ENCODE measurements around the gene ITGAE.
"Not testable (repeated sequence)": the region's sequence is repeated elsewhere in the genome, so short reads cannot be mapped to it uniquely, and the experiment has no call there.

The ITGAE gene, protein sequence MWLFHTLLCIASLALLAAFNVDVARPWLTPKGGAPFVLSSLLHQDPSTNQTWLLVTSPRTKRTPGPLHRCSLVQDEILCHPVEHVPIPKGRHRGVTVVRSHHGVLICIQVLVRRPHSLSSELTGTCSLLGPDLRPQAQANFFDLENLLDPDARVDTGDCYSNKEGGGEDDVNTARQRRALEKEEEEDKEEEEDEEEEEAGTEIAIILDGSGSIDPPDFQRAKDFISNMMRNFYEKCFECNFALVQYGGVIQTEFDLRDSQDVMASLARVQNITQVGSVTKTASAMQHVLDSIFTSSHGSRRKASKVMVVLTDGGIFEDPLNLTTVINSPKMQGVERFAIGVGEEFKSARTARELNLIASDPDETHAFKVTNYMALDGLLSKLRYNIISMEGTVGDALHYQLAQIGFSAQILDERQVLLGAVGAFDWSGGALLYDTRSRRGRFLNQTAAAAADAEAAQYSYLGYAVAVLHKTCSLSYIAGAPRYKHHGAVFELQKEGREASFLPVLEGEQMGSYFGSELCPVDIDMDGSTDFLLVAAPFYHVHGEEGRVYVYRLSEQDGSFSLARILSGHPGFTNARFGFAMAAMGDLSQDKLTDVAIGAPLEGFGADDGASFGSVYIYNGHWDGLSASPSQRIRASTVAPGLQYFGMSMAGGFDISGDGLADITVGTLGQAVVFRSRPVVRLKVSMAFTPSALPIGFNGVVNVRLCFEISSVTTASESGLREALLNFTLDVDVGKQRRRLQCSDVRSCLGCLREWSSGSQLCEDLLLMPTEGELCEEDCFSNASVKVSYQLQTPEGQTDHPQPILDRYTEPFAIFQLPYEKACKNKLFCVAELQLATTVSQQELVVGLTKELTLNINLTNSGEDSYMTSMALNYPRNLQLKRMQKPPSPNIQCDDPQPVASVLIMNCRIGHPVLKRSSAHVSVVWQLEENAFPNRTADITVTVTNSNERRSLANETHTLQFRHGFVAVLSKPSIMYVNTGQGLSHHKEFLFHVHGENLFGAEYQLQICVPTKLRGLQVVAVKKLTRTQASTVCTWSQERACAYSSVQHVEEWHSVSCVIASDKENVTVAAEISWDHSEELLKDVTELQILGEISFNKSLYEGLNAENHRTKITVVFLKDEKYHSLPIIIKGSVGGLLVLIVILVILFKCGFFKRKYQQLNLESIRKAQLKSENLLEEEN

DNA sequence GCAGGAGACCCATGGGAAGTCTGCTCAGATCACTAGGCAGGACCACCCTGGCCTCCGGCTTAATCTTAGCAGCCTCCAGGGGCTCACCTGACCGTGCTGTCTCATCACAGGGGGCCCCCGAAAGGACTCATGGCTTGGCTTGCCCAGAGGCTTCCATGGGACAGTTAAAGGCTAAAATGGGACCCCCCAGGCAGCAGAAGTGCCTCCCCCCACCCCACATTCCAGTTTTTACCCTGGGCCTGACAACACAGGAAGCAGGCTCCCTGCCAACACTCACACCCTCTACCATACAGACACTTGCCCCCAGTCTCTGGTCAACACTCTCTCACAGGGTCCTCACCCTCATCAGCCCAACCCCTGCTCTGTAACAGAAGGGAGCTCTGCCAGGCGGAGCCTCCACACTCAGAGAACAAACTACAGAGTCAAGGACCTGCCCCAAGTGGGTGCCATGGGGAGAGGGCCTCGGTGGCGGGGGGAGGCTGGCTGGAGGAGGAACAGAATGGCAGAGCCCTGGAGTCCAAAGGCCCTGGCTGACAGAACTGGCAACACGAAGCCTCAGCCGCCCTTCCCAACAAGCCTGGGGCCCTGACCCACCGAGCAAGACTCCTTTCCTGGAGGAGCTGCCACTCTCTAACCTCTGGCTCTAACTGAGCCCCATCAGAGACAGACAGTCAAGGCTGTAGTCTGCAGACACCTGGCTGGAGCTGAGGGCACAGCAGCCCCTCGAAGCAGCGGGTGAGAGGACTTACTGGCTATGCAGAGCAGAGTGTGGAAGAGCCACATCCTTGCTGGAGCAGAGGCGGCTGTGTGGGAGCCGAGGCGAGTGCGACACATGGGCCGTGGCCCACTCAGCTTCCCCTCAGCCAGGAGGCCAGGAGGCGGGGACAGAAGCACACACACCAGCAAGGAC, at the start of gene ITGAE:
Gene ITGAE, minus strand, starts transcription at position 827 of the 910 bp plus-strand sequence. Its CDS starts 44 bp downstream, at position 783.
- DNase-seq (ENCODE audit: low spot score): no peak

DNA sequence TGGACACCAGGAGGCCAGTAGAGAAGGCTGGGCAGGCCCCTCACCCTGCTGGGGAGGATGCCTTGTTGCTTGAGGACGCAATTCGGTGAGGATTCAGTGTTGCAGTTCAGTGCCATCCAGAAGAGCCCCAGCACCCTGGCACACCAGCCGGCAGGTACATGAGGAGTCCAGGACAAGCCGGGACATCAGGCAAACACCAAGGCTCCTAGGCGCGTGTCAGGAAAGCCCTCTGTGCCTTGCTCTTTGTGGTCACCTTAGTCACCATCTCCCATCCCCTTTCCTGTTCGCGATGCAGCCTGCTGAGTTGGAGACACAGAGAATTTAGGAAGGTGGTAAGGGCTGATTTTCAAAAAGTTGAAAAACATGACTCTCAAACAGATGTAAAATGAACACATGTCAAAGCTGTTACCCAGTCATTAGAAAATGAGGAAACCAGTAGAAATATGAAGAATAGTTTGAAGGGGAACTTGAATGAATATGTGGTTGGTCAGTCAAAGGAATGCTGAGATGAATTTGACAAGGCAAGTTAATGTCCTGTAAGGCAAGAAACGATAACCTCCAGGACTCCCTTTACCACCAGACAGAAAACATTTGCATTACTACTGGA, 47.3 kb upstream of the ITGAE start:
- DNase-seq (ENCODE audit: low spot score): no peak

DNA sequence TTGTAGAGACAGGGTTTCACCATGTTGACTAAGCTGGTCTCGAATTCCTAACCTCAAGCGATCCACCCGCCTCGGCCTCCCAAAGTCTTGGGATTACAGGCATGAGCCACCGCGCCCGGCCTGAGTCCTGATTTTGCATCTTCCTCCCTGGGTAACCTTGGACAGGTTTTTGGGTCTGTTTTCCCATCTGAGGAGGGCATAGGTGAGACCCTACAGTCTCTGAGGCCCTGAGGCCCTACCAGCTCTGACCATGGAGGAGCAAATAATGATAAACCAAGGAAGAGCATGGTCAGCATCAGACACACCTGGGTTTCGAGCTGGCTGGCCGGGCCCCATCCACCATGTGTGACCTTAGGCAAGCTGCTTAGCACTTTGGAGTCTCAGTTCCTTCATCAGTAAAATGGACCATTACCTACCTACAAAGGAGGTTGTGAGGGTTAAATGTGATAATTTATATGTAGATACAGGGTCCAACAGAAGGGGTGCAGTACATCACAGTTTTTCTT, 46.2 kb upstream of the ITGAE start:
- DNase-seq (ENCODE audit: low spot score): no peak

DNA sequence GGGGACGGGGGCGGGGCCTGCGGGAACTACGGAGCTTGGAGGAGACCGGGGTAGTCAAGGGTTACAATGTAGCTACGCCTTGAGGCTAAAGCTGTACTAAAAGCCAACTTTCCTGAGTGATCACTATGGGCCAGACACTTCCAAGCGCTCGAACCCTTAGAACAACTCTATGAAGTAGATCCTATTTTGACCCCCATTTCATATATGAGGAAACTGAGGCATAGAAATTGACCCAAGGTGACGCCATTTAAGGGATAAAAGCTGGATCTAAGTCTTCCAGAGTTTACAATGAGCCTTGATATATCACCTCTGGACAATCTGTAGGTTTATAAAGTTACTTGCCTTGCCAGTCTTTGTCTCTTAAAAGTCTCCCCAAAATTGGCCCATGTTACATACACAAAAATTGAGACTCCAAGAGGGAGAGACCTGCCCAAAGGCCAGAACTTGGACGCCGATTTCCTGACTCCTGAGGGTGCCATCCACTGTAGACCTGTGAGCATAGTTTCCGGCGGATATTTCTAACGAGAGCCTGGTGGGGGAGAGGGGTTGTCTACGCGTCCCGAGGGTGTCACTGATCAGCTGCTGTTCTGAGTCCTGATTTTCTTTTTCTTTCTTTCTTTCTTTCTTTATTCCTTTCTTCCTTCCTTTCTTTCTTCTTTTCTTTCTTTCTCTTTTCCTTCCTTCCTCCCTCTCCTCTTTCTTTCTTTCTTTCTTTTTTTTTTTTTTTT, 45.6 kb upstream of the ITGAE start:
- no peak for DNase-seq (ENCODE audit: low spot score)

DNA sequence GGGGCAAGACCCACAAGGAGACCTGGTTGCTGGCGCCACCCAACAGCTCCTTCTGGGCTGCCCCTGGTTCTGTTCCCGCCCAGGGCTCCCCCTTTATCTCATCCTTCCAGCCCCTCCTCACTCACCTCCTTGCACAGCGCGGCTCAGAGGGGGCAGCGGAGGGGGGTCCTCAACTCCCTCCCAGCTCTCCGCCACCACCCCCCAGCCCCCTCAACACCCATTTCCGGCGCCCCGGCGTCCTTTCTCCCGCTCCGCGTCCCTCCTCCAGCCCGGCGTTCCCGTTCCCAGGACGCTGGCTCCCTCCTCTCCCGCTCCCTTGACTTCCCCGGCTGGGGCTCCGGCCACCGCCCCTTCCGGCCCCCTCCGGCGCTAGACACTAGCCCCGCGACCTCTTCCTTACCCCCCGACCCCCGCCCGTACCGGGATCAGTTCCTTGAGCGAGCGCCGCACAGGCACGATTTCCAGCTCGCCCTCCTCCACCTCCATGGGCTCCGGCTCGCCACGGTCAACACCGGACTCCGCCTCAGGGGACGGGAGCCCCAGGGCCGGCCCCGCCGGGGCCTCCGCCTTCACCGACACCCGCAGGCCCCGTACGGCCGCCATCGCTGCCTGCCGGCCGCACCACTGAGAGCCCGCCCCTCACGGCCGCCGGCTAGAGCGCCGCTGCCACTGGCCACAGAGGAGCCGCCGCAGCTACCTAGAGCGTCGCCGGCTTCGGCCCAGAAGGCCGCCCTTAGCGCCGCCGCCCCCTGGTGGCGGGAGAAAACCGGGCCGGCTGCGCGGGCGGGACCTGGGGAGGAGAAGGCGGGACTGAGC, 44.8 kb upstream of the ITGAE start, which contains the start of gene NCBP3:
Gene NCBP3, minus strand, starts transcription at position 626 of the 816 bp plus-strand sequence. Its CDS starts 23 bp downstream, at position 603.
- peak; percentile 99 for DNase-seq (ENCODE audit: low spot score)

DNA sequence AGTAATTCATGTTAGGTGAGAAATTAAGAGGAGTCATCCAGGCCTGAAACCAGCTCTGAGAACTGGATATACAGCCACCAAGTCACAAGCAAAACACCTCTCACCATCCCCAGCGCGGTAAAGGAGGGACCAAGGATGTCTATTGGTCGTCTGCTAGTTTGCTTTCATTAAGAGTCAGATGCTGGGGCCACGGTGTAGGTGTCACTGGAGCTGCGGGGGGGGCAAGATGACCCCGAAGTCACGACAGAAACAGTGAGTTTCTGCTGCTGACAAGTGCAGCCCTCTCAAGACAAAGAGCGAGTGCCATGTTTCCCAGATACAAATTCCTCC, 44.3 kb upstream of the ITGAE start:
- peak; percentile 27 for DNase-seq (ENCODE audit: low spot score)

DNA sequence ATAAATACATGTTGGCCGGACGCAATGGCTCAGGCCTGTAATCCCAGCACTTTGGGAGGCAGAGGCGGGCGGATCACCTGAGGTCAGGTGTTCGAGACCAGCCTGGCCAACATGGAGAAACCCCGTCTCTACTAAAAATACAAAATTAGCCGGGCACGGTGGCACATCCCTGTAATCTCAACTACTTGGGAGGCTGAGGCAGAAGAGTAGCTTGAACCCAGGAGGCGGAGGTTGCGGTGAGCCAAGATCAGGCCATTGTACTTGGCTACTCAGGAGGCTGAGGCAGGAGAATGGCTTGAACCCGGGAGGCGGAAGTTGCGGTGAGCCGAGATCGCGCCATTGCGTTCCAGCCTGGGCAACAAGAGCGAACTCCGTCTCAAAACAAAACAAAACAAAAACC, 43.6 kb upstream of the ITGAE start:
- DNase-seq (ENCODE audit: low spot score): not testable (repeated sequence)

DNA sequence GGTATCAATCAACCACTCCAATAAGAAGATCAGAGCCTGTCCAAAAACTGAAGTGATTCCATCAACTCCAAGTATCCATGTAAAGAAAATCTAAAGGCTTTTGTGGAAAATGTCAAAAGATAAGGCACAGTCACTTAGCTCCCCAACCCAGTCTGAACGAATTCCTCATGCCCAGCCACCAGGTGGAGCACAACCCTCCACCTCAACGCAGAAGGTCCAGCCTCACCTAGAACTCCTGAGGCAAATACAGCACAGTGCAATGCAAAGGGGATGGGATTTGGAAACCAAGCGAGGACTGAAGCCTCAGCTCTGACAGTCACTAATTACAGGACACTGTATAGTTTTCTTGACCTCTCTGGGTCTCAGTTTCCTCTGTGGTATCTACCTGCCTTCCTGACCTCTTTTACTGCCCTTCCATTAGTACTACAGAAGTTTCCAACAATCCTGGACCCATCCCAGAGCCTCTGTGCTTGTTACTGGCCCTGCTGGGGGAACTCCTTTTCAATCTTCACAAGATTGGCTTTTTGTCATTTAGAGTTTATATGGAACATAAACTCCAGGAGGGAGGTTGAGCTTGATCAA, 43.0 kb upstream of the ITGAE start:
- peak; percentile 58 for DNase-seq (ENCODE audit: low spot score)

DNA sequence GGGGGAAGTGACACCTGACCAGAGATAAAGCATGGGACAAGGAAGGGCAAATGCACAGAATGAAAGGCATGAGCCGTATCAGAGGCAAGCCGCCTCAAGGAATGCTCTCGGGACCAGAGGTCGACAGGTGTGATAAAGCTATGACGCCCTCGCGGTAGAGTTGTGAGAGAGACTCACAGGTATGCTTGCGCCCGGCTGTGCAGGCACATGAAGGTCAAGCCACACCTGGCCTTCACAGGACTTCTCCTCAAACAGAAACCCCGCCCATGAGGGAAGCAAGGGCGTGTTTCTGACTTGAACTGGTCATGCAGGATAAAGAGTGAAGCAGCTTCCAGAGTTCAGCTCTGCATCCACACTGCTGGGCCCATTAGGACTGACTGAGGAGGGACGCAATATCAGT, 37.2 kb upstream of the ITGAE start:
- no peak for DNase-seq (ENCODE audit: low spot score)

DNA sequence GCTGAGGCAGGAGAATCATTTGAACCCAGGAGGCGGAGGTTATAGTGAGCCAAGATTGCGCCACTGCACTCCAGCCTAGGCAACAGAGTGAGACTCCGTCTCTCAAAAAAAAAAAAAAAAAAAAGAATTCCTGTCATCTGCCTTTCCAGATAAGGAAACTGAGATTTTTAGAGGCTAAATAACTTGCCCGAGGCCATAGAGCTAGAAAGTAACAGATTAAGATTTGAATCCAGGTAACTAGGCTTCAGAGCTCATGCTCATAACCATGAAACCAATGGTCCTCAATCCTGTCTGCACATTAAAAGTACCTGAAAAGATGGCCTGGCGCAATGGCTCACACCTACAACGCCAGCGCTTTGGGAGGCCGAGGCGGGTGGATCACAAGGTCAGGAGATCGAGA, 35.6 kb upstream of the ITGAE start:
- DNase-seq (ENCODE audit: low spot score): no peak

DNA sequence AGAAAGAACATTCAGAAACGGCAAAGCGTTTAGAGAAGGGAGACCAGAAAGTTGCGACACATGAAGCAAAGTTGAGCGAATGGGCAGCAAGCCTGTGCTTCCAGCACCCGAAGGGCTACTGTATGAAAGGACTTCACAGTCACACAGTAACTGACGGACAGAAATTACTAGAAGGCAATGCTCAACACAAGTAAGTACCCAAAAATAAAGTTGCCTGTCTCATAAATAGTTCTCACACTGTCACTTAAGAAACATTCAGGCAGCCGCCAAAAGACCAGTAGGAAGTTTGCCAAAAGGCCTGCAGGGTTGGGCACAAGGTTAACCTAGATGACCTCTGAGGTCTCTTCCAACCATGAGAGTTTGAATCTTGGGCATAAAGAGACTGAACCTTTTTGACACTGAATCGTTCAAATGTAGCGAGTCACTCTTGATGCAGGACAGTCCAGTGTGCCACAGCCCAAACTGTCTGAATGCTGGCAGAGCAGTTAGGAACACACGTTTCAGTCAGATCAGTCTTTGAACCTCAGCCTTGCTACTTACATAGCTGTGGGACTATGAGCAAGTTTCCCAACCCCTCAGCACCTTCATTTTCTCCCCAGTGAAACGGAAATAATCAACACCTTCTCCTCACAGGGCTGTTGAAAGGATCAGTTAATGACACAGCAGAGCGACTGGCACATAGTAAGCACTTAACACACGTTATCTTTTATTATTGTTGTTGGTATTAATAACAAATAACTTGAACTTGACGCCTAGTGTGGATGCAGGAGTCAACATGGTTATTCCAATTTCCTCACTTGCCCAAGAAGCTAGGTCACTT, 34.6 kb upstream of the ITGAE start:
- no peak for DNase-seq (ENCODE audit: low spot score)

DNA sequence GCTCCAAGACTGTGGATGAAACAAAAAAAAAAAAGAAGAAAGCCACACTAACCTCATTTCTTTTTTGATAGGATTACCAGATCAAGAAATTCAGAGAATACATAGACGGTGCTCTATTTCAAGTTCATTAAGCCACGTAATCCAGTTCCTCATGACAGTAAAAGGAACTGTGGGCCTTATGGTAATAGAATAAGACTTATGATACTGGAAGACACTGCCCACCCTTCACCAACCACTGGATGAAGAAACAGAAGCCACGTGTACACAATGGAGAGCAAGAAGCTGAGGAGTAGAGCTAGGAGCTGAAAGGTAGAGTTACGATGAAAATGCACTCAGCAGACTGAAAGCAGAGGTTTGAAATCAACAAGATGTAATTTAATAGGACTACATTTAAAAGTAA, 33.8 kb upstream of the ITGAE start:
- no peak for DNase-seq (ENCODE audit: low spot score)

DNA sequence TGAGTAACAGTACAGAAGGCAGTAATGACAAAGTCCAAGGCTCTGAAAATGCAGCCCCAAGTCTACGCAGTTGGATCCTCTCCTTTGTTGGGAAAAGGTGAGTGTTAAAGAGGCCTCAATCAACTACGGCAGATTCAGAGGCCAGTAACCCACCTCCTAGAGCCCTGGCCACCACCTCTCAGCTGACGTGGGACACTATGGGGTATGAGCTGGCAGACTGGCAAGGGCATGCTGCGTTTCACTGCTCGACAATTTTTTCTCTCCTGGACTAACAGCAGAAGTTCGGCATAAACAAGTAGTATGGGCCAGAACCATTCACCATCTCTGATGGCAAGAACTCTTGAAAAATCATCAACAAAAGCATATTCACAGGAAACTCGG, 27.9 kb upstream of the ITGAE start:
- DNase-seq (ENCODE audit: low spot score): no peak

DNA sequence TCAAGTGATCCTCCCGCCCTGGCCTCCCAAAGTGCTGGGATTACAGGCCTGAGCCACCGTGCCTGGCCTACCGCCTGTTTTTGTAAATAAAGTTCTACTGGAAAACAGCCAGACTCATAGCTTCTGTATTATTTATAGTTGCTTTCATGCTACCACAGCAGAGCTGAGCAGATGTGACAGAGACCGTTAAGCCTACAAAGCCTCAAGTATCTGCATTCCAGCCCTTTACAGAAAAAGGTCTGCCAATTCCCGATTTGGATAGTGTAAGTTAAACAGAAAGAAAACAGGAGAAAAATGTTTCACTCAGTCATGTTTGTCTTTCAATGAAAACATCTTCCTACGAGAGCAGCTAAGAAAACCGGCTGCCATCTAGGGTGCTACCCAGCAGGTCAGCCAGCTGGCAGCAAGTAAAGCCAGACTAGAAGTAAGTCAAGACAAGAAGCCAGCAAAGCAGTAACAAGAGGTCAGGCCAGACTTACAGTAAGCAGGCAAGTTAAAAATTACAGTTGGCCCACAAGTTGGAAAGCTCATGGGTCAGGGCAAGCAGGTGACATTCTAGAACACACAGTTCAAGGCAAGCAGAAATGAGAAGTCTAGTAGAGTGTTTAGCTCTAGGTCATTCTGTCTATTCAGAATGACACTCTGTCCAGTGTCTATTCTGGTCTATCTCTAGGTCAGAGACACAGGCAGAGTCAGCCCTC, 27.3 kb upstream of the ITGAE start:
- peak; percentile 14 for DNase-seq (ENCODE audit: low spot score)

DNA sequence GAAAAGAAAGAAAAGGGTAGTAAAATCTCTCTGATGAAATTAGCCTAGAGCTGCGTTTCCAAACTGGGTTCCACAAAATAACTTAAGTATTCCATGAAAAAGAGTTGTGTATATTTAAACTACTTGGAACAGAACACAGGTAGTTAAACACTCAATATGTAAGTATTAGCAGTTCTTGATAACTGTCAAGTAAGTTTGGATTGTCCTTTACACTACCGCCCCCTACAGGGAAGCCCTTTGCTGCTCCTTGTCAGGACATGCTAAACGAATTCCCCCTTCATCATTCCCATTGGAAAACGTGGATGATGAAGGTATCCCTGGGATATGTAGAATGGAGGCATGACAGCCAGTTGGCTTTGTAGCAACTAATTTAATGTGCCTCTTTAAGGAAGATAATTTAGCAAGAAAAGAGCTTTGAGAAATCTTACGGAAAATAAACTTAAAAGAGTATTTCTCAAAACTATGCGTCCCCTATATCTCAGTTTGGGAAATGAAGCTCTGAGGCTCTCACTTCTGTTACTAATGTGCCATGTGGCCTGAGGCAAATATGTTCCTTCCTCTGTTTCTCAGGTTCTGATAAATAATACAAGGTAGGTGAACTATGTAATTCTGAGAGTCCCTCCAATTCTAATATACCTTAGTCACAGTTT, 26.3 kb upstream of the ITGAE start:
- peak; percentile 68 for DNase-seq (ENCODE audit: low spot score)

DNA sequence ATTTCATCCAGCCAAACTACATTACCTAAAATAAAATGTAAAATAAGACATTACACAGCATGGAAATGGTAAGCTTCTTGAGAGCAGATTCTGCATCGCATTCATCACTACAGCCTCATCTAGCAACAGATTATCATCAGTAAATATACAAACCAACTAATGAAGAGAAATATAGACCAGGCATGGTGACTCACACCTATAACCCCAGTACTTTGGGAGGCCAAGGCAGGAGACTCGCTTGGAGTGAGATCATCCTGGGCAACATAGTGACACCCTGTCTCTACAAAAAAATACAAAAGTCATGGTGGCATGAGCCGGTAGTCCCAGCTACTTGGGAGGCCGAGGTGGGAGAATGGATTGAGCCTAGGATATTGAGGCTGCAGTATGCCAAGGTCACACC, 25.2 kb upstream of the ITGAE start:
- DNase-seq (ENCODE audit: low spot score): no peak

DNA sequence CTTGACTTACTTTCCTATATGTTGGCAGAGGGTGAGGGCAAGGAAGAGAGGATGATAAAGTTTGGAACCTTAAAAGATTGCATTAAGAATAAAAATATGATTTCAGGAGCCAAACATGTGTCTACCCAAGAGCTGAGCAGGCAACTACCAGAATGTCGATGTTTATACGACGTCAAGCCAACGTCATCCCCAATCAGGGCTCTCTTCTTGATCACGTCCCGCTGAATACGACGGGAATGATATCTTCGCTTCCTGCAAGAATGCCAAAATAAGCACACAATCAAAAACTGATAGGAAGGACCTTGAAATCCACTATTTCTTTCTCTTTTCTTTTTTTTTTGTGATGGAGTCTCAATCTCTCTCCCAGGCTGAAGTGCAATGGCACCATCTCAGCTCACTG, 20.1 kb upstream of the ITGAE start:
- no peak for DNase-seq (ENCODE audit: low spot score)
